IPS-NIHi7 (cell line): ENCODE measurements around the gene AKAP8L.
"Not testable (repeated sequence)": the region's sequence is repeated elsewhere in the genome, so short reads cannot be mapped to it uniquely, and the experiment has no call there.

Experiments
- DNase-seq: peaks from one replicate; pipeline ENCODE4 v3.0.0; 2012; ENCODE audit warnings: mixed read lengths; ENCODE audit errors: extremely low spot score

The AKAP8L gene

GRCh38 chr19:15381864-15382263, 36.9 kb downstream of the AKAP8L start:
- DNase-seq, result no peak

GRCh38 chr19:15381429-15381828, 37.4 kb downstream of the AKAP8L start:
- DNase-seq, result no peak

GRCh38 chr19:15379999-15380647, 38.7 kb downstream of the AKAP8L start:
- peak; percentile 76 for DNase-seq

GRCh38 chr19:15379083-15379998, 39.4 kb downstream of the AKAP8L start, which contains the start of gene AKAP8:
TSS of gene AKAP8 (minus strand) at chr19:15379787. CDS start at chr19:15379731, 56 bp downstream.
- DNase-seq, result peak; percentile 99

GRCh38 chr19:15378534-15379082, 40.2 kb downstream of the AKAP8L start:
- DNase-seq, result peak; percentile 58

- DNase-seq, result no peak
These were observed 43.9 kb downstream of the AKAP8L start for GRCh38 chr19:15374796-15375440.

GRCh38 chr19:15374105-15374651, 44.6 kb downstream of the AKAP8L start:
- DNase-seq, result no peak

- no peak for DNase-seq
These were observed 45.1 kb downstream of the AKAP8L start for GRCh38 chr19:15373644-15374043.

- DNase-seq, result no peak
These were observed 45.9 kb downstream of the AKAP8L start for GRCh38 chr19:15372891-15373301.

GRCh38 chr19:15372470-15372869, 46.3 kb downstream of the AKAP8L start:
- no peak for DNase-seq

- DNase-seq, result no peak
These were observed 46.9 kb downstream of the AKAP8L start for GRCh38 chr19:15371786-15372380.

GRCh38 chr19:15371119-15371518, 47.7 kb downstream of the AKAP8L start:
- no peak for DNase-seq

- no peak for DNase-seq
These were observed 49.2 kb downstream of the AKAP8L start for GRCh38 chr19:15369594-15369891.

- no peak for DNase-seq
These were observed 49.8 kb downstream of the AKAP8L start for GRCh38 chr19:15368798-15369593.

GRCh38 chr19:15368051-15368632, 50.6 kb downstream of the AKAP8L start:
- no peak for DNase-seq

- DNase-seq, result no peak
These were observed 51.3 kb downstream of the AKAP8L start for GRCh38 chr19:15367439-15367838.

GRCh38 chr19:15365264-15365663, 53.5 kb downstream of the AKAP8L start:
- no peak for DNase-seq

- DNase-seq, result not testable (repeated sequence)
These were observed 55.0 kb downstream of the AKAP8L start for GRCh38 chr19:15363791-15364190.

- not testable (repeated sequence) for DNase-seq
These were observed 55.7 kb downstream of the AKAP8L start for GRCh38 chr19:15363048-15363447.

GRCh38 chr19:15360015-15360414, 58.8 kb downstream of the AKAP8L start:
- not testable (repeated sequence) for DNase-seq
